Fibroblast of villous mesenchyme (primary cell): Measurements from ENCODE around the gene NOTO. TPM values are rescaled to one million over a fixed set of nuclear protein-coding genes. Genes with fewer than 3 reads are reported as not detected.
A peak's percentile ranks its signal among the peaks of the same experiment; 100 is the strongest.

Experiments
- DNase-seq: peaks from one replicate; pipeline ENCODE4 v3.0.0-alpha.2; 2010; ENCODE audit warnings: low read depth
- H3K4me3 ChIP-seq: 2 replicates; pipeline ENCODE4 v1.5.1; 2011; ENCODE audit warnings: low read depth, mild to moderate bottlenecking, low read length
- CTCF ChIP-seq: IDR thresholded peaks from 2 replicates; pipeline ENCODE4 v1.5.1; 2012; ENCODE audit warnings: low read depth, mild to moderate bottlenecking, low read length; ENCODE audit not compliant: insufficient read depth
- total RNA-seq: library from RNA; depleted of rRNA; stranded (reverse); fragments of >200 nt; gene quantifications from 2 replicates; pipeline ENCODE4 v1.2.3, GENCODE V29; 2012

The NOTO gene
- total RNA-seq, 1 donor: not detected

- no peak for DNase-seq
- no peak for TF ChIP-seq CTCF
- no peak overlapping the region for H3K4me3 ChIP-seq
Observed at GRCh38 chr2:73257425-73258125, 55.2 kb downstream of the NOTO start.

- DNase-seq: no peak
- no peak overlapping the region for H3K4me3 ChIP-seq
- no peak for TF ChIP-seq CTCF
Observed at GRCh38 chr2:73258186-73258912, 56.0 kb downstream of the NOTO start.

DNA sequence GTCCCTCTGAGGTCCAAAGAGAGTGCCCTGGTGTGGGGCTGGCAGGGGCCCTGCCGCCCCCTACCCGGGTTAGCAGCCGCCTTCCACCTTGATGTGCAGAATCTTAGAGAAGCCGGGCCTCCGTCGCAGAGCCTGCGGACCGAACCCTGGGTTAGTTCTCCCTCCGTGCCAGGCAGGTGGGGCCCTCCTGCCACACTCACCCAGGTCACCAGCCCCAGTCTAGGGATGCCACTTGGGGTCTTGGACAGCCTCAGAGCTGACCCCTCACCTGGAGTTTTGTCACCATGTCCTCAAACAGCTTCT lies 56.5 kb downstream of the NOTO start:
- H3K4me3 ChIP-seq: no peak overlapping the region
- no peak for TF ChIP-seq CTCF
- no peak for DNase-seq

- TF ChIP-seq CTCF: no peak
- no peak for DNase-seq
- H3K4me3 ChIP-seq: no peak overlapping the region
Observed at GRCh38 chr2:73259276-73259675, 56.9 kb downstream of the NOTO start.

- H3K4me3 ChIP-seq: no peak overlapping the region
- TF ChIP-seq CTCF: no peak
- DNase-seq: no peak
Observed at GRCh38 chr2:73259704-73260337, 57.4 kb downstream of the NOTO start.

- TF ChIP-seq CTCF: peak; percentile 50
- DNase-seq: peak; percentile 49
- H3K4me3 ChIP-seq: no peak overlapping the region
Observed at GRCh38 chr2:73260338-73260984, 58.1 kb downstream of the NOTO start.

Other genes with a start within 250 kb of the NOTO start
- 12.1 and 16.8 TPM in 2 replicates for gene SFXN5, start 130.9 kb upstream of the NOTO start, total RNA-seq
- gene RAB11FIP5, start 89.6 kb upstream of the NOTO start, total RNA-seq: 31.5 and 37.7 TPM in 2 replicates
- 20.7 and 20.9 TPM in 2 replicates for gene SMYD5, start 11.7 kb downstream of the NOTO start, total RNA-seq
- gene PRADC1, start 30.7 kb downstream of the NOTO start, total RNA-seq: 14.2 and 18.1 TPM in 2 replicates
- gene CCT7, start 31.7 kb downstream of the NOTO start, total RNA-seq: 247 and 330 TPM in 2 replicates
- 1.3 and 1.6 TPM in 2 replicates for gene FBXO41, start 81.9 kb downstream of the NOTO start, total RNA-seq
- not detected in 2 replicates for gene EGR4, start 91.0 kb downstream of the NOTO start, total RNA-seq
- gene ALMS1, start 183.3 kb downstream of the NOTO start, total RNA-seq: 18.6 and 20.3 TPM in 2 replicates